ENCODE data around the gene NAA80.

- TF ChIP-seq CTCF (conservative IDR thresholded peaks at IDR 0.05) (no peak), EZH2 (IDR thresholded peaks at IDR 0.05; ENCODE audit: low read depth) (no peak)
Observed at GRCh38 chr3:50333744-50334328, 34.6 kb upstream of the NAA80 start.

Data from PC-9 (cell line).